Measurements from ENCODE around the gene CNTNAP5. TPM values are rescaled to one million over a fixed set of nuclear protein-coding genes. Genes with fewer than 3 reads are reported as not detected.

CNTNAP5 gene
- total RNA-seq, 2 experiments from 2014 or later = not detected

GRCh38 chr2:124380221-124380749 lies 355.2 kb downstream of the CNTNAP5 start:
- H3K27ac ChIP-seq (ENCODE audit: low read depth in 1 of 2, low read length in 2 of 2) = no peak overlapping the region
- ChIA-PET CTCF (no interaction called here), POLR2A (no interaction called here)
- DNase-seq (no peak), ATAC-seq (ENCODE audit: poor library complexity) (no peak)
- H3K9me3 ChIP-seq (ENCODE audit: control insufficient read depth in 1 of 2, insufficient read depth in 1 of 2, low read length in 2 of 2) = no peaks in the 10 kb centered on the region
- Mint-ChIP-seq H3K4me3 (no peak overlapping the region), H3K27ac (no peak overlapping the region), H3K4me1 (ENCODE audit: low read depth) (no peaks in the 10 kb centered on the region), H3K27me3 (no peaks in the 10 kb centered on the region), H3K36me3 (ENCODE audit: low read depth) (no peaks in the 10 kb centered on the region), H3K9me3 (peaks cover 4% of the 10 kb centered on the region)
- H3K27me3 ChIP-seq (ENCODE audit: control insufficient read depth in 1 of 2, insufficient read depth in 2 of 2, low read length in 2 of 2) = no peaks in the 10 kb centered on the region
- TF ChIP-seq CTCF (IDR thresholded peaks at IDR 0.05) = no peak
- H3K4me1 ChIP-seq (ENCODE audit: insufficient read depth, low read length) = no peaks in the 10 kb centered on the region
- H3K36me3 ChIP-seq (ENCODE audit: insufficient read depth, low read length) = no peaks in the 10 kb centered on the region
- intact Hi-C loops (cut with DNase I, micrococcal nuclease) = no loop called here
- no peak overlapping the region for H3K4me3 ChIP-seq (ENCODE audit: low read length)

GRCh38 chr2:124382067-124382618 lies 357.1 kb downstream of the CNTNAP5 start:
- no peaks in the 10 kb centered on the region for H3K27me3 Mint-ChIP-seq
- CTCF ChIA-PET = no interaction called here
- no peak for TF ChIP-seq CTCF (IDR thresholded peaks at IDR 0.05)
- no peaks in the 10 kb centered on the region for H3K36me3 Mint-ChIP-seq (ENCODE audit: low read depth)
- Histone ChIP-seq H3K36me3 (ENCODE audit: insufficient read depth, low read length) (no peaks in the 10 kb centered on the region), H3K4me1 (ENCODE audit: insufficient read depth, low read length) (no peaks in the 10 kb centered on the region), H3K27ac (ENCODE audit: low read depth in 1 of 2, low read length in 2 of 2) (no peak overlapping the region), H3K9me3 (ENCODE audit: control insufficient read depth in 1 of 2, insufficient read depth in 1 of 2, low read length in 2 of 2) (no peaks in the 10 kb centered on the region), H3K27me3 (ENCODE audit: control insufficient read depth in 1 of 2, insufficient read depth in 2 of 2, low read length in 2 of 2) (no peaks in the 10 kb centered on the region), H3K4me3 (ENCODE audit: low read length) (no peak overlapping the region)
- POLR2A ChIA-PET = interaction anchor here (0.7 kb wide), 1 partner anchor 1140 kb away, joined by 3 read pairs; no protein-coding TSS in a partner anchor
- no peak overlapping the region for H3K4me3 Mint-ChIP-seq
- ATAC-seq (ENCODE audit: poor library complexity) = no peak
- H3K9me3 Mint-ChIP-seq = peaks cover 4% of the 10 kb centered on the region
- no peaks in the 10 kb centered on the region for H3K4me1 Mint-ChIP-seq (ENCODE audit: low read depth)
- DNase-seq = no peak
- H3K27ac Mint-ChIP-seq = no peak overlapping the region
- intact Hi-C loops (cut with DNase I, micrococcal nuclease) = no loop called here

GRCh38 chr2:124395961-124396360 lies 370.9 kb downstream of the CNTNAP5 start:
- H3K36me3 ChIP-seq (ENCODE audit: insufficient read depth, low read length) = no peaks in the 10 kb centered on the region
- no peak for ATAC-seq (ENCODE audit: poor library complexity)
- no peak overlapping the region for H3K27ac ChIP-seq (ENCODE audit: low read depth in 1 of 2, low read length in 2 of 2)
- no peak overlapping the region for H3K27ac Mint-ChIP-seq
- H3K4me1 ChIP-seq (ENCODE audit: insufficient read depth, low read length) = no peaks in the 10 kb centered on the region
- ChIA-PET POLR2A (no interaction called here), CTCF (no interaction called here)
- H3K9me3 Mint-ChIP-seq = peaks cover 9% of the 10 kb centered on the region
- no peaks in the 10 kb centered on the region for H3K27me3 ChIP-seq (ENCODE audit: control insufficient read depth in 1 of 2, insufficient read depth in 2 of 2, low read length in 2 of 2)
- peaks cover 0 to 8% of the 10 kb centered on the region in 2 experiments for H3K9me3 ChIP-seq (ENCODE audit: control insufficient read depth in 1 of 2, insufficient read depth in 1 of 2, low read length in 2 of 2)
- H3K4me1 Mint-ChIP-seq (ENCODE audit: low read depth) = no peaks in the 10 kb centered on the region
- intact Hi-C loops (cut with DNase I, micrococcal nuclease) = no loop called here
- H3K36me3 Mint-ChIP-seq (ENCODE audit: low read depth) = no peaks in the 10 kb centered on the region
- no peak overlapping the region for H3K4me3 ChIP-seq (ENCODE audit: low read length)
- H3K4me3 Mint-ChIP-seq = no peak overlapping the region
- no peaks in the 10 kb centered on the region for H3K27me3 Mint-ChIP-seq
- DNase-seq = no peak
- no peak for TF ChIP-seq CTCF (IDR thresholded peaks at IDR 0.05)
